CD4-positive, alpha-beta T cell (primary cell): ENCODE results near the gene STAG3. TPM values are rescaled to one million over a fixed set of nuclear protein-coding genes. Genes with fewer than 3 reads are reported as not detected.
A peak's percentile ranks its signal among the peaks of the same experiment; 100 is the strongest.
"Not testable (repeated sequence)": the region's sequence is repeated elsewhere in the genome, so short reads cannot be mapped to it uniquely, and the experiment has no call there.

ENCODE experiments used
- ATAC-seq: fragments of 200-7000 bp; cut with Tn5 transposase; one replicate; pipeline ENCODE4 v1.10.0; 2022; ENCODE audit warnings: mild to moderate bottlenecking; ENCODE audit not compliant: poor library complexity
- CTCF ChIA-PET: fragments of 350-600 bp; sonication (Branson Sonifier 250); formaldehyde crosslinking; loops from one replicate; lab custom pipeline; 2021; ENCODE audit warnings: antibody characterized with exemption, inconsistent platforms; lab: Charles Lee
- POLR2A ChIA-PET: fragments of 350-600 bp; sonication (Branson Sonifier 250); formaldehyde crosslinking; loops from one replicate; lab custom pipeline; 2021; ENCODE audit warnings: antibody characterized with exemption, inconsistent platforms; lab: Charles Lee
- DNase-seq, 14 experiments: peaks; one replicate each; pipeline ENCODE4 v3.0.0-alpha.2; 2013 to 2020; ENCODE audit warnings: mixed read lengths in 2 of 14
- H3K27ac ChIP-seq, 2 donors: one replicate each; pipeline versions ENCODE4 v1.5.1 to v1.7.0; 2013; ENCODE audit warnings: low read length in 2 of 2, low read depth in 1 of 2, mild to moderate bottlenecking in 1 of 2
- H3K27me3 ChIP-seq, 2 experiments: 1 replicate in 1 of 2; 2 replicates in 1 of 2; pipeline versions ENCODE4 v1.6.1 to v1.7.0; 2013; ENCODE audit warnings: low read length in 2 of 2, control low read depth in 1 of 2, mild to moderate bottlenecking in 1 of 2, moderate library complexity in 1 of 2; ENCODE audit not compliant: insufficient read depth in 2 of 2, control insufficient read depth in 1 of 2
- H3K36me3 ChIP-seq: one replicate; pipeline ENCODE4 v1.6.1; 2013; ENCODE audit warnings: low read length, control low read depth; ENCODE audit not compliant: insufficient read depth
- H3K4me1 ChIP-seq: one replicate; pipeline ENCODE4 v1.6.1; 2013; ENCODE audit warnings: low read length, control low read depth; ENCODE audit not compliant: insufficient read depth
- H3K4me3 ChIP-seq: one replicate; pipeline ENCODE4 v1.5.1; 2013; ENCODE audit warnings: mild to moderate bottlenecking, low read length, moderate library complexity
- H3K9me3 ChIP-seq, 2 experiments: 1 replicate in 1 of 2; 2 replicates in 1 of 2; pipeline versions ENCODE4 v1.6.1 to v1.7.0; 2013; ENCODE audit warnings: low read length in 2 of 2, mild to moderate bottlenecking in 2 of 2, control low read depth in 1 of 2, moderate library complexity in 1 of 2; ENCODE audit not compliant: control insufficient read depth in 1 of 2, insufficient read depth in 1 of 2
- H3K27ac Mint-ChIP-seq: one replicate; pipeline ENCODE4 v1.8.0; 2020; ENCODE audit warnings: mixed read lengths
- H3K27me3 Mint-ChIP-seq: one replicate; pipeline ENCODE4 v1.8.0; 2021; ENCODE audit warnings: mixed read lengths
- H3K36me3 Mint-ChIP-seq: one replicate; pipeline ENCODE4 v1.8.0; 2021; ENCODE audit warnings: low read depth, mixed read lengths
- H3K4me1 Mint-ChIP-seq: one replicate; pipeline ENCODE4 v1.8.0; 2021; ENCODE audit warnings: low read depth, mixed read lengths
- H3K4me3 Mint-ChIP-seq: one replicate; pipeline ENCODE4 v1.8.0; 2020; ENCODE audit warnings: mild to moderate bottlenecking, mixed read lengths
- H3K9me3 Mint-ChIP-seq: one replicate; pipeline ENCODE4 v1.8.0; 2020; ENCODE audit warnings: mixed read lengths
- intact Hi-C, 2 experiments: fragments of 100-400 bp; cut with DNase I in 1 of 2; cut with micrococcal nuclease in 1 of 2; formaldehyde crosslinking; loops; one replicate each; pipeline versions ENCODE4 v1.15.1 to v1.9.0; 2023 to 2025; cut with DNase I, micrococcal nuclease
- total RNA-seq, 174 experiments: library from RNA in 2 of 174; stranded (reverse) in 2 of 174; gene quantifications; one replicate each; pipeline ENCODE4 v1.2.3 and lab custom pipeline; 2021 to 2026
- TF ChIP-seq, protein P1 (sequence below): fragments of 200-600 bp; IDR thresholded peaks from one replicate; pipeline ENCODE4 v1.8.0; 2022; ENCODE audit warnings: antibody characterized with exemption, mild to moderate bottlenecking

STAG3 gene
- total RNA-seq, 2 experiments from 2014 or later: 4.0 to 5.5 TPM

DNA sequence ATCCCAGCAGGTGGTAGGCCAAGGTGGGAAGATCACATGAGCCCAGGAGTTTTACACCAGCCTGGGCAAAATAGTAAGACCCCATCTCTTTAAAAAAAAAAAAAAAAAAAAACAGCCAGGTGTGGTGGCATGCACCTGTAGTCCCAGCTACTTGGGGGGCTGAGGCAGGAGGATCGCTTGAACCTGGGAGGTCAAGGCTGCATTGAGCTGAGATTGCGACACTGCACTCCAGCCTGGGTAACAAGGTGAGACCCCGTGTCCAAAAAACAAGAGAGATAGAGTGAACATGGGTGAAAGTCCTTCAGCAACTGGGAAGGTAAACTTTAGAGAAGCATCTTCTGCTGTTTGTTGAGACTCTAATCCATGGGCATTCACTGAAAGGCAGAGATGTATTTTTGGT, 35.3 kb upstream of the STAG3 start:
- Histone ChIP-seq H3K4me3 (no peak overlapping the region), H3K27ac (no peak overlapping the region), H3K4me1 (peaks cover 8% of the 10 kb centered on the region), H3K36me3 (no peaks in the 10 kb centered on the region), H3K9me3 (no peaks in the 10 kb centered on the region), H3K27me3 (no peaks in the 10 kb centered on the region)
- no peak overlapping the region for H3K27ac Mint-ChIP-seq
- TF ChIP-seq, protein P1, sequence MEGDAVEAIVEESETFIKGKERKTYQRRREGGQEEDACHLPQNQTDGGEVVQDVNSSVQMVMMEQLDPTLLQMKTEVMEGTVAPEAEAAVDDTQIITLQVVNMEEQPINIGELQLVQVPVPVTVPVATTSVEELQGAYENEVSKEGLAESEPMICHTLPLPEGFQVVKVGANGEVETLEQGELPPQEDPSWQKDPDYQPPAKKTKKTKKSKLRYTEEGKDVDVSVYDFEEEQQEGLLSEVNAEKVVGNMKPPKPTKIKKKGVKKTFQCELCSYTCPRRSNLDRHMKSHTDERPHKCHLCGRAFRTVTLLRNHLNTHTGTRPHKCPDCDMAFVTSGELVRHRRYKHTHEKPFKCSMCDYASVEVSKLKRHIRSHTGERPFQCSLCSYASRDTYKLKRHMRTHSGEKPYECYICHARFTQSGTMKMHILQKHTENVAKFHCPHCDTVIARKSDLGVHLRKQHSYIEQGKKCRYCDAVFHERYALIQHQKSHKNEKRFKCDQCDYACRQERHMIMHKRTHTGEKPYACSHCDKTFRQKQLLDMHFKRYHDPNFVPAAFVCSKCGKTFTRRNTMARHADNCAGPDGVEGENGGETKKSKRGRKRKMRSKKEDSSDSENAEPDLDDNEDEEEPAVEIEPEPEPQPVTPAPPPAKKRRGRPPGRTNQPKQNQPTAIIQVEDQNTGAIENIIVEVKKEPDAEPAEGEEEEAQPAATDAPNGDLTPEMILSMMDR: no peak
- intact Hi-C loops: no loop called here
- ChIA-PET POLR2A (no interaction called here), CTCF (interaction anchor here (0.7 kb wide), 1 partner anchor 165 kb away, joined by 3 read pairs; no protein-coding TSS in a partner anchor)
- no peaks in the 10 kb centered on the region for H3K9me3 Mint-ChIP-seq
- DNase-seq (no peak), ATAC-seq (no peak)
- H3K27me3 Mint-ChIP-seq: no peaks in the 10 kb centered on the region
- H3K36me3 Mint-ChIP-seq: no peaks in the 10 kb centered on the region
- H3K4me3 Mint-ChIP-seq: no peak overlapping the region
- H3K4me1 Mint-ChIP-seq: peaks cover 14% of the 10 kb centered on the region

- H3K27ac ChIP-seq, H3K27me3 ChIP-seq, H3K9me3 Mint-ChIP-seq, ATAC-seq, intact Hi-C loops, H3K4me3 ChIP-seq, H3K4me3 Mint-ChIP-seq, H3K27me3 Mint-ChIP-seq, H3K9me3 ChIP-seq, H3K36me3 ChIP-seq, H3K27ac Mint-ChIP-seq, CTCF ChIA-PET, DNase-seq: not testable (repeated sequence)
- peaks cover 25% of the 10 kb centered on the region for H3K4me1 ChIP-seq
- H3K36me3 Mint-ChIP-seq: peaks cover 20% of the 10 kb centered on the region
- POLR2A ChIA-PET: interaction anchor here (0.7 kb wide), 1 partner anchor 10 kb away, joined by 6 read pairs; no protein-coding TSS in a partner anchor
- peaks cover 24% of the 10 kb centered on the region for H3K4me1 Mint-ChIP-seq
Observed at GRCh38 chr7:100146350-100146749, 31.4 kb upstream of the STAG3 start.

GRCh38 chr7:100147278-100147677, 30.4 kb upstream of the STAG3 start:
- Mint-ChIP-seq H3K36me3 (peaks cover 28% of the 10 kb centered on the region), H3K27me3 (no peaks in the 10 kb centered on the region), H3K4me3 (no peak overlapping the region), H3K9me3 (no peaks in the 10 kb centered on the region), H3K27ac (peak overlapping the region; percentile 95), H3K4me1 (peaks cover 33% of the 10 kb centered on the region)
- ATAC-seq: no peak
- intact Hi-C loops: no loop called here
- Histone ChIP-seq H3K9me3 (no peaks in the 10 kb centered on the region), H3K27ac (no peak overlapping the region), H3K27me3 (no peaks in the 10 kb centered on the region), H3K4me3 (no peak overlapping the region), H3K4me1 (peaks cover 32% of the 10 kb centered on the region), H3K36me3 (peaks cover 6% of the 10 kb centered on the region)
- TF ChIP-seq, protein P1: no peak
- CTCF ChIA-PET: interaction anchor here (1.7 to 1.8 kb wide), 2 partner anchors 14 to 43 kb away, joined by 4 to 5 read pairs; no protein-coding TSS in a partner anchor
- no peak for DNase-seq
- POLR2A ChIA-PET: interaction anchor here (0.7 to 4.0 kb wide), 7 partner anchors 9 to 228 kb away, joined by 4 to 53 read pairs (median 15); partner anchors contain the start of genes AP4M1, GAL3ST4, MCM7 and TRAPPC14
